Neural cell (in vitro differentiated cells): Measurements from ENCODE around the gene CCL1.

ENCODE experiments used
- CTCF ChIP-seq: fragments of 450-650 bp; IDR thresholded peaks from 2 replicates; pipeline ENCODE4 v1.5.1; 2014; ENCODE audit warnings: antibody characterized with exemption, mild to moderate bottlenecking, moderate library complexity; ENCODE audit not compliant: poor library complexity, severe bottlenecking
- EP300 ChIP-seq: fragments of 450-650 bp; conservative IDR thresholded peaks from 2 replicates; pipeline ENCODE4 v1.6.1; 2014; ENCODE audit warnings: antibody characterized with exemption, mild to moderate bottlenecking, moderate library complexity; ENCODE audit not compliant: poor library complexity, severe bottlenecking
- EZH2 ChIP-seq: fragments of 200-600, 300-800 bp; shearing (Covaris generic), sonication (generic); IDR thresholded peaks from 2 replicates; pipeline ENCODE4 v1.6.1; 2014; ENCODE audit warnings: antibody characterized with exemption, low read length, borderline replicate concordance, mild to moderate bottlenecking; ENCODE audit not compliant: insufficient read depth, poor library complexity, severe bottlenecking
- MXI1 ChIP-seq: fragments of 450-650 bp; conservative IDR thresholded peaks from 2 replicates; pipeline ENCODE4 v1.6.1; 2014; ENCODE audit warnings: antibody characterized with exemption, mild to moderate bottlenecking; ENCODE audit not compliant: poor library complexity, severe bottlenecking
- POLR2AphosphoS5 ChIP-seq: IDR thresholded peaks from 2 replicates; pipeline ENCODE4 v1.6.1; 2012
- RAD21 ChIP-seq: fragments of 450-650 bp; conservative IDR thresholded peaks from 2 replicates; pipeline ENCODE4 v1.6.1; 2014; ENCODE audit warnings: antibody characterized with exemption, mild to moderate bottlenecking, moderate library complexity
- REST ChIP-seq: IDR thresholded peaks from 2 replicates; pipeline ENCODE4 v1.6.1; 2012; ENCODE audit warnings: borderline replicate concordance

- TF ChIP-seq CTCF, result no peak
- TF ChIP-seq REST, result no peak
- TF ChIP-seq MXI1, result no peak
- TF ChIP-seq EP300, result no peak
- TF ChIP-seq EZH2, result no peak
- TF ChIP-seq POLR2AphosphoS5, result no peak
- no peak for TF ChIP-seq RAD21
Observed at GRCh38 chr17:34365340-34365739, 2.3 kb upstream of the CCL1 start.
